Fibroblast of skin of left quadriceps (primary cell): Measurements from ENCODE around the gene RAD9B.
"Not testable (repeated sequence)": the region's sequence is repeated elsewhere in the genome, so short reads cannot be mapped to it uniquely, and the experiment has no call there.

Experiments
- DNase-seq, 2 experiments: peaks; one replicate each; pipeline ENCODE4 v3.0.0-alpha.2; 2013; ENCODE audit warnings: low read depth in 2 of 2

The RAD9B gene

GRCh38 chr12:110501752-110502738 lies at the start of gene RAD9B, which contains the start of gene VPS29:
TSS of gene RAD9B (plus strand) at chr12:110502331. CDS start at chr12:110502338, 7 bp downstream.
TSS of gene VPS29 (minus strand) at chr12:110502111. CDS start at chr12:110502051, 60 bp downstream.
- DNase-seq = peak; percentile 96

GRCh38 chr12:110453569-110454296 lies 48.4 kb upstream of the RAD9B start:
- DNase-seq = no peak

- no peak for DNase-seq
These were observed 43.4 kb upstream of the RAD9B start for GRCh38 chr12:110458756-110459155.

GRCh38 chr12:110461189-110461588 lies 40.9 kb upstream of the RAD9B start:
- DNase-seq = not testable (repeated sequence)

- DNase-seq = no peak
These were observed 37.1 kb upstream of the RAD9B start for GRCh38 chr12:110465024-110465423.

GRCh38 chr12:110465765-110466164 lies 36.4 kb upstream of the RAD9B start:
- DNase-seq = not testable (repeated sequence)

GRCh38 chr12:110466791-110467190 lies 35.3 kb upstream of the RAD9B start:
- no peak for DNase-seq

GRCh38 chr12:110467847-110468213 lies 34.3 kb upstream of the RAD9B start:
- DNase-seq = no peak

- DNase-seq = peak; percentile 97
These were observed 33.7 kb upstream of the RAD9B start, which contains the start of the genes FAM216A and GPN3 for GRCh38 chr12:110468214-110469048. TSS of gene FAM216A (plus strand) at chr12:110468845. CDS start at chr12:110468876, 31 bp downstream. TSS of gene GPN3 (minus strand) at chr12:110468257. CDS start at chr12:110468203, 54 bp downstream.

- DNase-seq = no peak
These were observed 26.7 kb upstream of the RAD9B start for GRCh38 chr12:110475426-110475825.

GRCh38 chr12:110498984-110499706 lies 3.0 kb upstream of the RAD9B start:
- no peak for DNase-seq

- DNase-seq = no peak
These were observed 756 bp upstream of the RAD9B start for GRCh38 chr12:110501399-110501751.

GRCh38 chr12:110503432-110503831 lies 1.3 kb downstream of the RAD9B start:
- DNase-seq = no peak

GRCh38 chr12:110505332-110505731 lies 3.2 kb downstream of the RAD9B start:
- no peak for DNase-seq

GRCh38 chr12:110508071-110508586 lies 6.0 kb downstream of the RAD9B start:
- DNase-seq = no peak

- DNase-seq = no peak
These were observed 11.7 kb downstream of the RAD9B start for GRCh38 chr12:110513842-110514241.

GRCh38 chr12:110514363-110514762 lies 12.2 kb downstream of the RAD9B start:
- DNase-seq = no peak

GRCh38 chr12:110516995-110517394 lies 14.9 kb downstream of the RAD9B start:
- no peak for DNase-seq

- not testable (repeated sequence) for DNase-seq
These were observed 15.9 kb downstream of the RAD9B start for GRCh38 chr12:110518014-110518413.

GRCh38 chr12:110520876-110521712 lies 19.0 kb downstream of the RAD9B start:
- not testable (repeated sequence) for DNase-seq
